IMR-90 (cell line): Measurements from ENCODE around the gene SARS2. TPM values are rescaled to one million over a fixed set of nuclear protein-coding genes. Genes with fewer than 3 reads are reported as not detected.

Source experiments
- ATAC-seq: fragments of 200-7000 bp; cut with Tn5 transposase; 2 replicates; pipeline ENCODE4 v1.9.1; 2020; ENCODE audit warnings: low read depth, mild to moderate bottlenecking, moderate library complexity
- BruUV-seq: library from RNA; stranded (reverse); fragments of 400-500 nt; replicated peaks from 2 replicates; lab custom pipeline; 2021; lab: Mats Ljungman, UMichigan
- CTCF ChIA-PET: fragments of 300-600 bp; formaldehyde crosslinking; extraction: SDS; loops from one replicate; lab custom pipeline; 2021; ENCODE audit warnings: antibody characterized with exemption; lab: Yijun Ruan, JAX
- POLR2A ChIA-PET: fragments of 300-600 bp; sonication (Branson Sonifier 250); formaldehyde crosslinking; loops from one replicate; lab custom pipeline; 2022; ENCODE audit warnings: antibody characterized with exemption; ENCODE audit not compliant: unreplicated experiment; lab: Charles Lee
- DNase-seq: peaks from one replicate; pipeline ENCODE4 v3.0.0; 2013
- H2AFZ ChIP-seq: replicated peaks from 2 replicates; pipeline ENCODE3; 2013; ENCODE audit warnings: low read length, mild to moderate bottlenecking; ENCODE audit not compliant: poor library complexity
- H2AK5ac ChIP-seq: 2 replicates; pipeline ENCODE4 v1.6.1; 2013; ENCODE audit warnings: low read depth, low read length, inconsistent platforms
- H2AK9ac ChIP-seq: replicated peaks from 2 replicates; pipeline ENCODE3; 2013; ENCODE audit warnings: mild to moderate bottlenecking, low read depth, low read length, moderate library complexity; ENCODE audit not compliant: poor library complexity
- H2BK120ac ChIP-seq: 2 replicates; pipeline ENCODE4 v1.6.1; 2013; ENCODE audit warnings: low read depth, low read length, inconsistent platforms
- H2BK15ac ChIP-seq: 3 replicates; pipeline ENCODE4 v1.6.1; 2013; ENCODE audit warnings: low read depth, low read length, inconsistent platforms
- H2BK20ac ChIP-seq: 2 replicates; pipeline ENCODE4 v1.6.1; 2013; ENCODE audit warnings: low read depth, mild to moderate bottlenecking, inconsistent platforms, low read length, moderate library complexity
- H2BK5ac ChIP-seq: 2 replicates; pipeline ENCODE4 v1.6.1; 2013; ENCODE audit warnings: mild to moderate bottlenecking, low read depth, low read length, inconsistent platforms; ENCODE audit not compliant: poor library complexity, severe bottlenecking
- H3K14ac ChIP-seq: replicated peaks from 2 replicates; pipeline ENCODE4 v1.6.1; 2013; ENCODE audit warnings: low read depth, low read length, inconsistent platforms
- H3K18ac ChIP-seq: 2 replicates; pipeline ENCODE4 v1.6.1; 2013; ENCODE audit warnings: low read depth, low read length, control low read depth
- H3K23ac ChIP-seq: 2 replicates; pipeline ENCODE4 v1.6.1; 2013; ENCODE audit warnings: low read depth, low read length, inconsistent platforms
- H3K27ac ChIP-seq: 2 replicates; pipeline ENCODE4 v1.5.1; 2013; ENCODE audit warnings: mild to moderate bottlenecking, control low read depth, low read length; ENCODE audit not compliant: insufficient read depth
- H3K27me3 ChIP-seq: 2 replicates; pipeline ENCODE4 v1.6.1; 2013; ENCODE audit warnings: low read length; ENCODE audit not compliant: control insufficient read depth, insufficient read depth
- H3K36me3 ChIP-seq: 2 replicates; pipeline ENCODE4 v1.6.1; 2013; ENCODE audit warnings: low read length, mixed read lengths; ENCODE audit not compliant: control insufficient read depth, insufficient read depth
- H3K4ac ChIP-seq: 2 replicates; pipeline ENCODE4 v1.6.1; 2013; ENCODE audit warnings: low read depth, low read length, inconsistent platforms
- H3K4me1 ChIP-seq: 2 replicates; pipeline ENCODE4 v1.6.1; 2013; ENCODE audit warnings: low read length, mixed read lengths; ENCODE audit not compliant: control insufficient read depth, insufficient read depth
- H3K4me2 ChIP-seq: 2 replicates; pipeline ENCODE4 v1.6.1; 2013; ENCODE audit warnings: low read depth, mild to moderate bottlenecking, control low read depth, low read length, moderate library complexity
- H3K4me3 ChIP-seq: 2 replicates; pipeline ENCODE4 v1.5.1; 2013; ENCODE audit warnings: low read depth, mild to moderate bottlenecking, control low read depth, low read length, moderate library complexity; ENCODE audit not compliant: insufficient read depth
- H3K56ac ChIP-seq: 2 replicates; pipeline ENCODE4 v1.6.1; 2013; ENCODE audit warnings: low read length, inconsistent platforms; ENCODE audit not compliant: insufficient read depth; ENCODE audit errors: extremely low read depth
- H3K79me1 ChIP-seq, 2 experiments: 2 replicates each; pipeline ENCODE4 v1.6.1; 2013; ENCODE audit warnings: low read length in 2 of 2, inconsistent platforms in 1 of 2, low read depth in 1 of 2
- H3K9ac ChIP-seq: 2 replicates; pipeline ENCODE4 v1.6.1; 2013; ENCODE audit warnings: low read depth, low read length, control low read depth
- H3K9me1 ChIP-seq: 2 replicates; pipeline ENCODE4 v1.6.1; 2013; ENCODE audit warnings: low read length, inconsistent platforms; ENCODE audit not compliant: insufficient read depth
- H3K9me3 ChIP-seq: 2 replicates; pipeline ENCODE4 v1.6.1; 2013; ENCODE audit warnings: low read length; ENCODE audit not compliant: control insufficient read depth, insufficient read depth
- H4K20me1 ChIP-seq: 2 replicates; pipeline ENCODE4 v1.6.1; 2013; ENCODE audit warnings: low read length, inconsistent platforms; ENCODE audit not compliant: insufficient read depth
- H4K5ac ChIP-seq: 2 replicates; pipeline ENCODE4 v1.6.1; 2013; ENCODE audit warnings: mild to moderate bottlenecking, low read depth, low read length, control low read depth
- H4K8ac ChIP-seq, 2 experiments: 2 replicates each; pipeline ENCODE4 v1.6.1; 2013; ENCODE audit warnings: low read depth in 2 of 2, low read length in 2 of 2, control low read depth in 1 of 2, inconsistent platforms in 1 of 2
- H4K91ac ChIP-seq: 2 replicates; pipeline ENCODE4 v1.6.1; 2013; ENCODE audit warnings: low read depth, low read length, inconsistent platforms; ENCODE audit not compliant: insufficient read depth
- CEBPB ChIP-seq: IDR thresholded peaks from 2 replicates; pipeline ENCODE4 v1.6.1; 2012; ENCODE audit warnings: low read depth, low read length, improper control_type of control experiment
- NFE2L2 ChIP-seq: fragments of 150-350 bp; IDR thresholded peaks from 2 replicates; pipeline ENCODE4 v1.6.1; 2016; ENCODE audit warnings: low read depth, mild to moderate bottlenecking, low read length
- WGBS, 2 experiments: methylation state at CpG; one replicate each; pipeline versions ENCODE4 v1.1.5 to v1.1.7; 2013; ENCODE audit warnings: missing lambda C conversion rate in 2 of 2; ENCODE audit not compliant: insufficient read length in 1 of 2; ENCODE audit errors: extremely low coverage in 2 of 2; 5-methylcytosine and 5-hydroxymethylcytosine counted together
- dilution Hi-C: fragments of 300-500 bp; cut with HindIII; formaldehyde crosslinking; loops from one replicate; pipeline ENCODE4 v1.14.3; 2018; ENCODE audit warnings: low sequenced_read_pairs; ENCODE audit not compliant: unreplicated experiment
- in situ Hi-C: fragments of 300-500 bp; cut with MboI; formaldehyde crosslinking; loops from 3 replicates; pipeline ENCODE4 v1.14.3; 2019; ENCODE audit warnings: low sequenced_read_pairs, inconsistent platforms, mixed read lengths
- intact Hi-C: fragments of 100-400 bp; cut with micrococcal nuclease; formaldehyde crosslinking; loops from 2 replicates; pipeline ENCODE4 v1.10.0; 2022
- polyA plus RNA-seq, 3 experiments: library from polyadenylated mRNA; depleted of rRNA; stranded (reverse); fragments of >200 nt; gene quantifications; 2 replicates each; pipeline ENCODE4 v1.2.3, GENCODE V29; 2012; ENCODE audit warnings: low replicate concordance in 1 of 3
- total RNA-seq: library from RNA; depleted of rRNA; stranded (reverse); fragments of >200 nt; gene quantifications from 2 replicates; pipeline ENCODE4 v1.2.3, GENCODE V29; 2012

Gene SARS2
- total and polyA plus RNA-seq, 2 of the 4 experiments (the other 2 are of a cell fraction), result 10.8 to 33.4 TPM

- WGBS, 2 experiments, result no CpG with 5 or more reads among the region's 3 CpGs
- H3K56ac ChIP-seq, result no peak overlapping the region
- CTCF ChIA-PET, result interaction anchor here (0.6 to 1.7 kb wide), 5 partner anchors 13 to 422 kb away, joined by 3 to 9 read pairs (median 4); partner anchors contain the start of genes MRPS12 and SARS2
- no peak overlapping the region for H3K18ac ChIP-seq
- H4K5ac ChIP-seq, result no peak overlapping the region
- POLR2A ChIA-PET, result interaction anchor here (0.9 kb wide), 1 partner anchor 37 kb away, joined by 6 read pairs; no protein-coding TSS in a partner anchor
- H3K9me1 ChIP-seq, result no peaks in the 10 kb centered on the region; the same call in none of the 2 replicates
- ATAC-seq (no peak), DNase-seq (no peak)
- no peak overlapping the region for H2AK5ac ChIP-seq
- H3K9ac ChIP-seq, result peak overlapping the region; percentile 36
- H2BK15ac ChIP-seq, result no peak overlapping the region
- H3K4ac ChIP-seq, result no peak overlapping the region; the same call in 1 of the 2 replicates
- peaks cover 20 to 49% of the 10 kb centered on the region in 2 experiments for H3K79me1 ChIP-seq
- TF ChIP-seq NFE2L2, result no peak
- peak; percentile 29; the same call in 1 of the 2 replicates for TF ChIP-seq CEBPB
- H2AFZ ChIP-seq, result no peak overlapping the region
- no peak overlapping the region for H3K27ac ChIP-seq
- peak overlapping the region; percentile 83 for H3K4me2 ChIP-seq
- peaks cover 4% of the 10 kb centered on the region for H4K20me1 ChIP-seq
- no TSS peak for BruUV-seq
- H2AK9ac ChIP-seq, result no peak overlapping the region
- intact Hi-C loops (no loop called here), dilution Hi-C loops (no loop called here), in situ Hi-C loops (loop anchor here (25.0 kb wide), 1 partner anchor 163 kb away; the partner anchor contains the start of gene CAPN12)
- H3K14ac ChIP-seq, result no peak overlapping the region
- no peak overlapping the region for H2BK5ac ChIP-seq
- H3K23ac ChIP-seq, result peak overlapping the region; percentile 48; the same call in 1 of the 2 replicates
- peak overlapping the region; percentile 66 for H3K4me3 ChIP-seq
- H4K91ac ChIP-seq, result no peak overlapping the region
- peaks cover 3% of the 10 kb centered on the region; the same call in 1 of the 2 replicates for H3K4me1 ChIP-seq
- H4K8ac ChIP-seq, result no peak overlapping the region
- no peak overlapping the region for H2BK20ac ChIP-seq
- H3K36me3 ChIP-seq, result peaks cover 6% of the 10 kb centered on the region; the same call in 1 of the 2 replicates
- H3K27me3 ChIP-seq, result no peaks in the 10 kb centered on the region
- no peak overlapping the region for H2BK120ac ChIP-seq
- H3K9me3 ChIP-seq, result no peaks in the 10 kb centered on the region
Observed at GRCh38 chr19:38900743-38901190, 29.8 kb downstream of the SARS2 start.
